ENCODE measurements around the gene CENPE.

The CENPE gene

DNA sequence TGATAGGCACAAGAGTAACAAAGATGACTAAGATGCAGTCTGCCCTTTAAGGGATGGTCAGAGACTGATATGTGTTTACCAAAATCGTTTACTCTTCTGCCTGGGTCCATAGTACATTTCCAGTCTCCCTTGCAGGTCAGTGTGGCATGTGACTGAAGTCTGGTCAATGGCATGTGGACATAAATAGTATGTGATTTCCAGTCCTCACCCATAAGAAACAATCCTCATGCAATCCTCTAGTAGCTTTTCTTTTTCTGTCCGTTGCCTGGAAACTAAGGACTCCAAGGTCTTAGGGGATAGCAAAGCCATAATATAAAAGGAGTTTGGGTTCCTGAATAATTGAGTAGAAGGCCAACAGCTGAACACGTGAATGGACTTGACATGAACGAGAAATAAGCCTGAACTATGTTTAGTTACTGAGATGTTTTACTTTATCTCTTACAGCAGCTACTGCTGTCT lies 122.7 kb downstream of the CENPE start:
- no peak for DNase-seq (ENCODE audit: low read depth)

DNA sequence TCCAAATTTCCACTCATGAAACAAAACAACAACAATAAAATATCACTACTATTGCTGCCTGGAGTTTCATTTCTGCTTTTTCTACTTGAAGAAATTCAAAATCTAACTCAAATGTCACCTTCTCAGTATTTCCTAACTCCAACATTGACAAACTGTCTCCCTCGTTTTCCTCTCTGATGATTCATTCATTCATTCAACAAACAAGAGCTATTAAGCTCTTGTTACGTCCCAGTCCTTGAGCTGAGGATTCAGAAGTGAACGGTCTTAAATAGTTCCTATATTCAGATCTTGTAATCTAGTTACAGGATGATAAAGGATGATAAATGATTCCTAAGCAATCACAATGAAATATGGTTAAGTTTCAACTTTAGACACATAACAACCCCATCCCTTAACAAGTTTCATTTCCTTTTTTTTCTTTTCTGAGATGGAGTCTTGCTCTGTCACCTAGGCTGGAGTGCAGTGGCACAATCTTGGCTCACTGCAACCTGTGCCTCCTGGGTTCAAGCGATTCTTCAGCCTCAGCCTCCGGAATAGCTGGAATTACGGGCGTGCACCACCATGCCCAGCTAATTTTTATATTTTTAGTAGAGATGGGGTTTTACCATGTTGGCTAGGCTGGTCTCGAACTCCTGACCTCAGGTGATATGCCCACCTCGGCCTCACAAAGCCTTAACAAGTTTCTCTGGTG lies 123.3 kb downstream of the CENPE start:
- DNase-seq (ENCODE audit: low read depth), result no peak

DNA sequence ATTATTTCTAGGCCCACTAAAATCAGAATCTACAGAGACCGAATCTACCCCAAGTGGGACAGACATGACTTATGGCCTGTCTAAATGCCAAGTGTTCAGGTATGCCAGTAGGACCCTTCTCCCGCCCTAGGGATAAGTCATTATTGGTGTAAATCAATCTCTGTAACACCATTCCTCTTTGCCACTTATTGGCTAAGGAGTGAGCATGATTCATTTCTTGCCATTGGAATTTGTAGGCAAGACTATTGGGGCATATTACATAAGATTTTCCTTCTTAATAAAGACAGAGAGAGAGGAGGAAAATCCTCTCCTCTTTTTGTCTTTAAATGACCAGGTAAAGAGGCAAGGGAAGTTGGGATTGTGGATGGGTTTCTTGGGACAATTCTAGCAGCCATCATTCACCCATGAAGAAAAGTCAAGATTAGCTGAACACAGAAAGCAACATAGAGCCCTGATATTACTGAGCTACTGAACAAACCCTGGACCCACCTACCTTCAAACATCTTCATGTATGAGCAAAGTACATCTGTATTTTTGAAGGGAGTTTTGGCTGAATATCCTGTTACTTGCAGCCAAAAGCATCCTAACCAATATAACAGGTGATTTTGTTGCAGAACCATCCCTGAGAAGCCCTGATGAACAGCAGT lies 124.2 kb downstream of the CENPE start:
- no peak for DNase-seq (ENCODE audit: low read depth)

DNA sequence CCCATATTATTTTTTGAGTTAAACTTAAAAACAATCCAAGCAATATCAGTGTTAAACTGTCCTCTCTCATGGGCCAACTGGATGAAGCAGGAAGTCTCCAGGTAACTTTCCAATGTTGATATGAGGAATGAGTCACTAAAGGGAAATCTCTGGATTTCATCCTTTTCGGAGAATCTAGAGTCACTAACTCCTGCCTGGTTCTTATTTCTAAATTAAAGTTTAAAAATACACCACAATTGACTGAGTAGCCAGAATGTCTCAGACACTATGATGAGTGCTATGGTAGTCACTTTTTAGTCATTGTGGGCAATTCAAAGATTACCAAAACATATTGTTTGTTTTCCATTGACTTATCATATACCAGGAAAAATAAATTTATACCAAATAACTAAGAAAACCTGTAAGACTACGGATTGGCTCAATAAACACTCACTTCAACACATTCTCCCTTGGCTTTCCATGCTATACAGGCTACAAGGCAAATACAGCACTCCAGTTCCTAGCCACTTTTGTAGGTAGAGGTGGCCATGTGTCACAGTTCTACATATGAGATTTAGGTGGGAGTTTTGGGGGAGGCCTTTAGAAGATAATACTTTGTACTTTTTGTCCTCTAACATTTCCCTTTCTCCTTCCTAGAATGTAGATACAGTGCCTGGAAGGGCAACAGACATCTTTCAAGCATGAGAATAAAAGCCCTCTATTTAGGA lies 130.1 kb downstream of the CENPE start:
- DNase-seq (ENCODE audit: low read depth), result no peak

DNA sequence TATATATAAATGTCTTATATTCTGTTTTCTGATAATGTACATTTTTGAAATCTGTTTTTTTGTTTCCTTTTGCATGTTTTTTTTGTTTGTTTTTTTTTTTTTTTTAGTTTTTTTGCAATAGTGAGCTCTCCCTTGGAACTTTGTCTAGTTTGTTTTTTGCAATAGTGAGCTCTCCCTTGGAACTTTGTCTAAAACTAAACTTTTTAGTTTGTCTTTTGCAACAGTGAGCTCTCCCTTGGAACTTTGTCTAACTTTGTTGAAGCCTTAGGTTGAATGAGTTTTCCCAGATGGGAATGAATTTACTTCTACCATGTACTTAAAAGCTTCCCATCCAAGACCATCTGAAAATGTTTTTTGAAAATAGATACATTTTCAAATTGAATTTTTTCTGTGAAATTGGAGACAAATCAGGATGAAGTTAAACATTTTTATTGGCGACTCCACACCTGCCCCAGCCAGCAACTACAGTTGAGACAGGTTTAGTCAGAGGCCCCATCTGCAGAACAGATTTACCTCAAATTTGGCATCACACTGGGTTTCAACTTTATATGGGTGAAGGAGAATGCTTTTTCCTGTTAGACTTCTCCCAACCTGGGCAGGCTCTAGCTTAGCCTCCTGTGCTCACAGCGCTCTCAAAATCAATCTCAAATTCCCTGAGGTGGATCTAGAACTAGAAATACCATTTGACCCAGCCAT lies 137.5 kb downstream of the CENPE start:
- no peak for DNase-seq (ENCODE audit: low read depth)
